Spleen (tissue), 7 donors: Measurements from ENCODE around the gene ANKRD44.

Source experiments
- POLR2AphosphoS5 ChIP-seq, 3 donors: sonication (generic); formaldehyde crosslinking; IDR thresholded peaks; one replicate each; pipeline ENCODE4 v1.5.1; 2017; ENCODE audit warnings: antibody characterized with exemption in 3 of 3
- TF ChIP-seq, protein P1 (sequence below), 11 experiments: fragments of 200-600 bp in 7 of 11; fragments of 450-650 bp in 4 of 11; sonication (generic) in 4 of 11; IDR thresholded peaks in 8 of 11; conservative IDR thresholded peaks in 3 of 11; 1 replicate in 7 of 11; 2 replicates in 4 of 11; pipeline versions ENCODE4 v1.4.0 to v1.8.0; 2016 to 2021; ENCODE audit warnings: antibody characterized with exemption in 11 of 11, inconsistent platforms in 4 of 11, mild to moderate bottlenecking in 1 of 11
- donor health status: DM: no; HTN: no; CAD: no; lungs with moderate emphysema.
- donor health status: DM: no; HTN: no; CAD: no.
- donor health status: DM: no; HTN: no; CAD: no.

DNA sequence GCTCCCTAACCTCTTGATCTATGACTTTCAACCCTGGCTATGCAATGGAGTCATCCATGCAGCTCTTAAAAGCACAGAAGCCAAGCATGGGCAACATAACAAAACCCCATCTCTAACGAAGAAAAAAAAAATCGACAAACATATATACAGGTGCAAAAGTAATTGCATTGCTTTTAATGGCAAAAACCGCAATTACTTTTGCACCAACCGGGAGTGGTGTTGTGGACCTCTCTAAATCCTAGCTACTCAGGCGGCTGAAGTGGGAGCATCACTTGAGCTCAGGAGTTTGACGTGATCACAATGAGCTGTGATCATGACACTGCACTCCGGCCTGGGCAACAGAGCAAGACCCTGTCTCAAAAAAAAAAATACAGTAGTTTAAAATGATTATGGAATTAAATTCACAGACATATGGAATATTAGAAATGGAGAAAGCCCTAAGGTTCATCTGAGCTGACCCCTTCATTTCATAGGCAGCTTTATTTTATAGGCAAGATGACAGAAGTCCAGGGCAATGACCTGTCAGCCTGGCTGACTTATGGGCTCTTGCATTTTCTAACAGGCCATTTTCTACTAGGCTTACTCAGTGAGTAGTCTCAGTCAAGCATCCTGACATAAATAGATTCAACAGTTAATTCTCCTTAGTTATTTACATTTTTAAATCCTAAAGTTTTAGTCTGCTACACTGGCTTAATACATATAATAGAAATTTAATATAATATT lies 183.8 kb downstream of the ANKRD44 start:
- TF ChIP-seq, protein P1, sequence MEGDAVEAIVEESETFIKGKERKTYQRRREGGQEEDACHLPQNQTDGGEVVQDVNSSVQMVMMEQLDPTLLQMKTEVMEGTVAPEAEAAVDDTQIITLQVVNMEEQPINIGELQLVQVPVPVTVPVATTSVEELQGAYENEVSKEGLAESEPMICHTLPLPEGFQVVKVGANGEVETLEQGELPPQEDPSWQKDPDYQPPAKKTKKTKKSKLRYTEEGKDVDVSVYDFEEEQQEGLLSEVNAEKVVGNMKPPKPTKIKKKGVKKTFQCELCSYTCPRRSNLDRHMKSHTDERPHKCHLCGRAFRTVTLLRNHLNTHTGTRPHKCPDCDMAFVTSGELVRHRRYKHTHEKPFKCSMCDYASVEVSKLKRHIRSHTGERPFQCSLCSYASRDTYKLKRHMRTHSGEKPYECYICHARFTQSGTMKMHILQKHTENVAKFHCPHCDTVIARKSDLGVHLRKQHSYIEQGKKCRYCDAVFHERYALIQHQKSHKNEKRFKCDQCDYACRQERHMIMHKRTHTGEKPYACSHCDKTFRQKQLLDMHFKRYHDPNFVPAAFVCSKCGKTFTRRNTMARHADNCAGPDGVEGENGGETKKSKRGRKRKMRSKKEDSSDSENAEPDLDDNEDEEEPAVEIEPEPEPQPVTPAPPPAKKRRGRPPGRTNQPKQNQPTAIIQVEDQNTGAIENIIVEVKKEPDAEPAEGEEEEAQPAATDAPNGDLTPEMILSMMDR (IDR thresholded peaks at IDR 0.05 in 8 of 11, conservative IDR thresholded peaks at IDR 0.05 in 3 of 11), result no peak
- TF ChIP-seq POLR2AphosphoS5 (IDR thresholded peaks at IDR 0.05), result no peak
